ENCODE data around the gene RBM20. TPM values are rescaled to one million over a fixed set of nuclear protein-coding genes. Genes with fewer than 3 reads are reported as not detected.
A peak's percentile ranks its signal among the peaks of the same experiment; 100 is the strongest.

The RBM20 gene
- total RNA-seq, 1 donor from 2014 or later, result 1.5 TPM

DNA sequence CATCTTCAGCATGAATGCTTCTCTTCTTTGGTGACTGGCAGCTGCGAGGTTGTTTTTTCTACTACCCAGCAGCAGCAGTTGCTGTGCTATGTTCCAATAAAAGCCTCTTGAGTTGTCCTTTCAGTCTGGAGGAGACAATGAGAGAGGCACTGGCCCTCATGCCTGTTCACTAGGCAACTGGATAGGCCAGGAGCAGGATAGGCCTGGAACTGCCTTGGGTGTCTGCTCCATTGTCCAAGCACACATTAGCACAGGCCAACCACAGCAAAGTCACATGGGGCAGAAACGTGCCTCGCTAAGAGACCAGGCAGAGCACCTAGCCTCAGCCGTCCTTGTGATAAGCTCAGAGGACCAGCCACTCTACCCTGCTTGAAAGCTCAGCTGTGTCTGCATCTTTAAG is 150.7 kb downstream of the RBM20 start:
- TF ChIP-seq, protein P1, sequence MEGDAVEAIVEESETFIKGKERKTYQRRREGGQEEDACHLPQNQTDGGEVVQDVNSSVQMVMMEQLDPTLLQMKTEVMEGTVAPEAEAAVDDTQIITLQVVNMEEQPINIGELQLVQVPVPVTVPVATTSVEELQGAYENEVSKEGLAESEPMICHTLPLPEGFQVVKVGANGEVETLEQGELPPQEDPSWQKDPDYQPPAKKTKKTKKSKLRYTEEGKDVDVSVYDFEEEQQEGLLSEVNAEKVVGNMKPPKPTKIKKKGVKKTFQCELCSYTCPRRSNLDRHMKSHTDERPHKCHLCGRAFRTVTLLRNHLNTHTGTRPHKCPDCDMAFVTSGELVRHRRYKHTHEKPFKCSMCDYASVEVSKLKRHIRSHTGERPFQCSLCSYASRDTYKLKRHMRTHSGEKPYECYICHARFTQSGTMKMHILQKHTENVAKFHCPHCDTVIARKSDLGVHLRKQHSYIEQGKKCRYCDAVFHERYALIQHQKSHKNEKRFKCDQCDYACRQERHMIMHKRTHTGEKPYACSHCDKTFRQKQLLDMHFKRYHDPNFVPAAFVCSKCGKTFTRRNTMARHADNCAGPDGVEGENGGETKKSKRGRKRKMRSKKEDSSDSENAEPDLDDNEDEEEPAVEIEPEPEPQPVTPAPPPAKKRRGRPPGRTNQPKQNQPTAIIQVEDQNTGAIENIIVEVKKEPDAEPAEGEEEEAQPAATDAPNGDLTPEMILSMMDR (IDR thresholded peaks at IDR 0.05; ENCODE audit: unreplicated experiment), result no peak
- DNase-seq (ENCODE audit: low spot score, unreplicated experiment), result no peak
- peak overlapping the region; percentile 39 for H3K27ac Mint-ChIP-seq

DNA sequence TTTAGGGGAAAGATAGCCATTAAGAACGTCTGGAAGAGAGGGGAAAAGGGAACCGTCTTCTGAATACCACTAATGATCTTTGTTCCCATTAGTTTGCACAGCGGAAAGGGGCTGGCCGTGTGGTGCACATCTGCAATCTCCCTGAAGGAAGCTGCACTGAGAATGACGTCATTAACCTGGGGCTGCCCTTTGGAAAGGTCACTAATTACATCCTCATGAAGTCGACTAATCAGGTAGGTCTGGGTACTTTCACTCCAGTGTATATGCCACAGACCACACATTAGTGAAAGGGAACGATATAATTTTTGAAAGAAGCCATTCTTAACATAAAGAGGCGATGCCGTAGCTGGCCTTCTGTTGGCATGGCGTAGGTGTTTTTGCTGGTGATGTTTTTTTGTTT is 153.3 kb downstream of the RBM20 start:
- H3K4me3 Mint-ChIP-seq (ENCODE audit: low read depth), result no peak overlapping the region
- TF ChIP-seq, protein P1 (IDR thresholded peaks at IDR 0.05; ENCODE audit: unreplicated experiment), result no peak
- H3K27ac Mint-ChIP-seq, result no peak overlapping the region
- peaks cover 5% of the 10 kb centered on the region for H3K27me3 Mint-ChIP-seq
- peaks cover 11% of the 10 kb centered on the region for H3K4me1 Mint-ChIP-seq (ENCODE audit: low read depth)
- no peak for DNase-seq (ENCODE audit: low spot score, unreplicated experiment)
- H3K36me3 Mint-ChIP-seq (ENCODE audit: insufficient read depth), result no peaks in the 10 kb centered on the region
- H3K9me3 Mint-ChIP-seq (ENCODE audit: low read depth), result no peaks in the 10 kb centered on the region

More for the DNA sequence above, 150.7 kb downstream of the RBM20 start:
- H3K4me3 Mint-ChIP-seq (ENCODE audit: low read depth), result no peak overlapping the region
- H3K4me1 Mint-ChIP-seq (ENCODE audit: low read depth), result peaks cover 36% of the 10 kb centered on the region
- H3K27me3 Mint-ChIP-seq, result peaks cover 5% of the 10 kb centered on the region
- no peaks in the 10 kb centered on the region for H3K36me3 Mint-ChIP-seq (ENCODE audit: insufficient read depth)
- H3K9me3 Mint-ChIP-seq (ENCODE audit: low read depth), result no peaks in the 10 kb centered on the region

DNA sequence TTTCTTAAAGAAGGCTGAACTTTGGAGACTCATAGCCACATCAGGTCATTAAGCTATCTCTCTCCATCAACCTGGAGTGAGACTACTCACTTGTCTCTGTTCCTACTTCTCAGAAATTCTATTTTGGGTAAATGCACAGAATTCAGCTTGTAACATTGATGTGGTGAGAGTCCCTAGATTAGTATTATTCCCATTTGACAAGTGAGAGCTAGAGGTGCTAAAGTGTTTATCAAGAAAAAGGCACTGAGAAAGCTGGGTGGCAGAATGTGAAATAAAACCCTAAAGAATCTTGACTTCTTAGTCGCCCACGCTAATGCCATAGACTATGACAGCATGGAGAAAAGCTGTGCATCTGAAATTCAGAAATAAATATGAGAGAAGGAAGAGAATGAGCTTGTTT is 154.2 kb downstream of the RBM20 start:
- H3K27ac Mint-ChIP-seq, result no peak overlapping the region

DNA sequence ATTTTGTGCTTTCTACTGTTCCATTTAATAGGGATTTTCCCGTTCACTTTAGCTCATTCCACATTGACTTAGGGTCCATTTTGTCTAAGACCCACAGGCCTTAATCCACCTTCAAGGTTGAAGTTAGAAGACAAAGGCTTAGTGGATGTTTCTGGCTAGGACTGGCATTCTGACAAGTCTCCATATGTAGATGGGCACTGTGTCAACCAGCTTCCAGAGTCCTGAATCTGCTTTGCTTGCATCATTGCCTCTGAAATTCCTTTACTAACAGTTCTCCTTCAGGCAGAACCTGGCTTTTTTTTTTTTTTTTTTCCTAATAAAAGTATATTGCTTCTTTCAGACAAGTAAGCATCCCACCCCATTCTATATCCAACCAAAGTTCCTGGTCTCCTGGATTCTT is 158.0 kb downstream of the RBM20 start:
- Mint-ChIP-seq H3K4me3 (ENCODE audit: low read depth) (no peak overlapping the region), H3K9me3 (ENCODE audit: low read depth) (no peaks in the 10 kb centered on the region), H3K36me3 (ENCODE audit: insufficient read depth) (no peaks in the 10 kb centered on the region), H3K4me1 (ENCODE audit: low read depth) (peaks cover 12% of the 10 kb centered on the region), H3K27me3 (peaks cover 5% of the 10 kb centered on the region), H3K27ac (no peak overlapping the region)
- TF ChIP-seq, protein P1 (IDR thresholded peaks at IDR 0.05; ENCODE audit: unreplicated experiment), result no peak
- no peak for DNase-seq (ENCODE audit: low spot score, unreplicated experiment)

More for the DNA sequence above, 154.2 kb downstream of the RBM20 start:
- TF ChIP-seq, protein P1 (IDR thresholded peaks at IDR 0.05; ENCODE audit: unreplicated experiment), result no peak
- H3K4me1 Mint-ChIP-seq (ENCODE audit: low read depth), result peaks cover 11% of the 10 kb centered on the region
- peaks cover 5% of the 10 kb centered on the region for H3K27me3 Mint-ChIP-seq
- H3K36me3 Mint-ChIP-seq (ENCODE audit: insufficient read depth), result no peaks in the 10 kb centered on the region
- H3K4me3 Mint-ChIP-seq (ENCODE audit: low read depth), result no peak overlapping the region
- no peak for DNase-seq (ENCODE audit: low spot score, unreplicated experiment)
- H3K9me3 Mint-ChIP-seq (ENCODE audit: low read depth), result no peaks in the 10 kb centered on the region

DNA sequence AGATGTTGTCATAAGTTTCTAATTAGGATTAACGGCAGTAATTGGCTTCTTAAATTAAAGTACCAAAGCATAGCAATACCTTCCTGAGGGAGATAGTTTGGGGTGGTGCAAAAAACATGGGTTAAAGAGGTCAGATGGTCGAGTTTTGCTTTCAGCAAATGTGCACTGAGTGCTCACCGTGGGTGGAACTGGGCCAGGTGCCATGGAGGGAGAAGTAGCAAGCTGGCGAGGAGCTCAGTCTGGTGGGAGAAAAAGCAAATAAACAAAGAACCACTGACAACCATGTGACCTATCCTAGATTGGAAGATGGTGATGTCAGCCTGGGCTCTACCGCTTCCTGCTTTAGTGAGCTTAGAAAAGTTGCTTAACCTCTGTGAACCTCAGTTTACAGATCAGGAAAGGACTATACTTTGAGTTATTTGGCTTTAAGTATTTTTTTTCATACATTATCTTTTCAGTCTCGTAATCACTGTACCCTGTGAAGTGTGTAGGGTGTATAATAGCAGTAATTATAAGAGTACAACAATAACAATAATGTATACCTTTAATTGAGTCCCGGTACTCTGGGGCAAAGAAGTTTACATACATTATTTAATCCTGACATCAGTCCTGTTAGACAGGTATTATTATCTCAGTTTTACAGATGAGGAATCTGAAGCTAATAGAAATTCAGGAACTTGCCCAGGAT is 158.6 kb downstream of the RBM20 start:
- DNase-seq (ENCODE audit: low spot score, unreplicated experiment), result no peak
- Mint-ChIP-seq H3K4me3 (ENCODE audit: low read depth) (no peak overlapping the region), H3K27ac (peak overlapping the region; percentile 4), H3K27me3 (peaks cover 5% of the 10 kb centered on the region), H3K36me3 (ENCODE audit: insufficient read depth) (no peaks in the 10 kb centered on the region), H3K9me3 (ENCODE audit: low read depth) (no peaks in the 10 kb centered on the region), H3K4me1 (ENCODE audit: low read depth) (peaks cover 9% of the 10 kb centered on the region)
- TF ChIP-seq, protein P1 (IDR thresholded peaks at IDR 0.05; ENCODE audit: unreplicated experiment), result no peak

Measured in progenitor cell of endocrine pancreas (in vitro differentiated cells).